Progenitor cell of endocrine pancreas (in vitro differentiated cells): ENCODE results near the gene MAST4. TPM values are rescaled to one million over a fixed set of nuclear protein-coding genes. Genes with fewer than 3 reads are reported as not detected.

ENCODE experiments used
- DNase-seq: peaks from one replicate; pipeline ENCODE4 v3.0.0; 2021; ENCODE audit warnings: low spot score; ENCODE audit not compliant: unreplicated experiment
- H3K27ac Mint-ChIP-seq: 2 replicates; pipeline ENCODE4 v1.8.0; 2021; ENCODE audit warnings: mild to moderate bottlenecking, moderate library complexity, mixed read lengths
- H3K27me3 Mint-ChIP-seq: 2 replicates; pipeline ENCODE4 v1.8.0; 2021; ENCODE audit warnings: mixed read lengths
- H3K36me3 Mint-ChIP-seq: 2 replicates; pipeline ENCODE4 v1.8.0; 2022; ENCODE audit warnings: mixed read lengths; ENCODE audit not compliant: insufficient read depth
- H3K4me1 Mint-ChIP-seq: 2 replicates; pipeline ENCODE4 v1.8.0; 2021; ENCODE audit warnings: low read depth, mixed read lengths
- H3K4me3 Mint-ChIP-seq: 2 replicates; pipeline ENCODE4 v1.8.0; 2021; ENCODE audit warnings: low read depth, mild to moderate bottlenecking, moderate library complexity, mixed read lengths
- H3K9me3 Mint-ChIP-seq: 2 replicates; pipeline ENCODE4 v1.8.0; 2021; ENCODE audit warnings: low read depth, mixed read lengths
- total RNA-seq: library from RNA; stranded (reverse); gene quantifications from 2 replicates; pipeline ENCODE4 v1.2.1, GENCODE V29; 2021
- TF ChIP-seq, protein P1 (sequence below): fragments of 200-600 bp; sonication (generic); IDR thresholded peaks from one replicate; pipeline ENCODE4 v1.5.0; 2021; ENCODE audit warnings: antibody characterized with exemption, mild to moderate bottlenecking; ENCODE audit not compliant: unreplicated experiment

Gene MAST4
- total RNA-seq, 1 donor from 2014 or later: 45.3 TPM

- Mint-ChIP-seq H3K9me3 (no peaks in the 10 kb centered on the region), H3K4me3 (no peak overlapping the region), H3K27me3 (no peaks in the 10 kb centered on the region), H3K36me3 (no peaks in the 10 kb centered on the region), H3K4me1 (peaks cover 21% of the 10 kb centered on the region), H3K27ac (no peak overlapping the region)
- no peak for DNase-seq
- TF ChIP-seq, protein P1, sequence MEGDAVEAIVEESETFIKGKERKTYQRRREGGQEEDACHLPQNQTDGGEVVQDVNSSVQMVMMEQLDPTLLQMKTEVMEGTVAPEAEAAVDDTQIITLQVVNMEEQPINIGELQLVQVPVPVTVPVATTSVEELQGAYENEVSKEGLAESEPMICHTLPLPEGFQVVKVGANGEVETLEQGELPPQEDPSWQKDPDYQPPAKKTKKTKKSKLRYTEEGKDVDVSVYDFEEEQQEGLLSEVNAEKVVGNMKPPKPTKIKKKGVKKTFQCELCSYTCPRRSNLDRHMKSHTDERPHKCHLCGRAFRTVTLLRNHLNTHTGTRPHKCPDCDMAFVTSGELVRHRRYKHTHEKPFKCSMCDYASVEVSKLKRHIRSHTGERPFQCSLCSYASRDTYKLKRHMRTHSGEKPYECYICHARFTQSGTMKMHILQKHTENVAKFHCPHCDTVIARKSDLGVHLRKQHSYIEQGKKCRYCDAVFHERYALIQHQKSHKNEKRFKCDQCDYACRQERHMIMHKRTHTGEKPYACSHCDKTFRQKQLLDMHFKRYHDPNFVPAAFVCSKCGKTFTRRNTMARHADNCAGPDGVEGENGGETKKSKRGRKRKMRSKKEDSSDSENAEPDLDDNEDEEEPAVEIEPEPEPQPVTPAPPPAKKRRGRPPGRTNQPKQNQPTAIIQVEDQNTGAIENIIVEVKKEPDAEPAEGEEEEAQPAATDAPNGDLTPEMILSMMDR: no peak
Measured at GRCh38 chr5:67081261-67081660, 485.1 kb downstream of the MAST4 start.

- DNase-seq: no peak
- H3K27ac Mint-ChIP-seq: no peak overlapping the region
- H3K9me3 Mint-ChIP-seq: no peaks in the 10 kb centered on the region
- no peaks in the 10 kb centered on the region for H3K36me3 Mint-ChIP-seq
- H3K4me1 Mint-ChIP-seq: peaks cover 31% of the 10 kb centered on the region
- no peak overlapping the region for H3K4me3 Mint-ChIP-seq
- no peaks in the 10 kb centered on the region for H3K27me3 Mint-ChIP-seq
- TF ChIP-seq, protein P1: no peak
Measured at GRCh38 chr5:67082941-67083340, 486.7 kb downstream of the MAST4 start.

DNA sequence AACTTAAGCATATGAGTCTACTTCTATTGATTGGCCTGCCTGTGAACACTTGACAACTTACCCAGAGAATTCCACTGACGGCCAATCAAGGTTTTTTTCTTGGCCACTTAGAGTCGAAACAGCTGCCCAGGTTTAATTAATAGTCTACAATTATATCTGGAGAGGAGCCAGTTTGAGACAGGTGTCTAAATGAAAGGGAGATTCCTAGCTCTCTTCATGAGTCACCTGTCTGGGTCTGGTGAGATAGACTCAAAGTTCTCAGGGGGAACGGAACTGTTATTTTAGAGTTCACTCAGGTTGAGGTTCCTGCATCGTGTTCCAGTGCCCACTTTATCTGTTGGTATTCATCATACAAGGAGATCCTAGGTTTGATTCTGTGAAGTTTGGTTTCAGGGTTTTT is 489.4 kb downstream of the MAST4 start:
- no peak overlapping the region for H3K4me3 Mint-ChIP-seq
- H3K9me3 Mint-ChIP-seq: no peaks in the 10 kb centered on the region
- no peak for DNase-seq
- TF ChIP-seq, protein P1: no peak
- no peaks in the 10 kb centered on the region for H3K27me3 Mint-ChIP-seq
- no peak overlapping the region for H3K27ac Mint-ChIP-seq
- H3K36me3 Mint-ChIP-seq: peaks cover under 1% of the 10 kb centered on the region
- peaks cover 34% of the 10 kb centered on the region for H3K4me1 Mint-ChIP-seq

- Mint-ChIP-seq H3K4me1 (peaks cover 35% of the 10 kb centered on the region), H3K9me3 (no peaks in the 10 kb centered on the region)
Measured at GRCh38 chr5:67089200-67089725, 493.1 kb downstream of the MAST4 start.

DNA sequence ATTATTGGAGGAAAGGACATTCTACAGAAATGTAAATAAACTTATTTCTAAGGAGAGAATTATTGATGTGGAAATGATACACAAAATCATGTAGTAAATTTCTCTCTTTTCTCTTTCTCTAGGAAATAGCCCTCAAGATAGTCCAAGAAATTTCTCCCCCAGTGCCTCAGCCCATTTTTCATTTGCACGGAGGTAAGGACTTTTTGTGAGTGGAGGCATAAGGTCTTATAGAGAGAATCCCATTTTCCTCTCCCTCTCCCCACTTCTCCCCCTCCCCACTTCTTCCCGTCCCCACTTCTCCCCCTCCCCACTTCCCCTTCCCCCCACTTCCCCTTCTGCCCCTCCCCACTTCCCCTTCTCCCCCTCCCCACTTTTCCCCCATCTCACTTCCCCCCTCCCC is 493.8 kb downstream of the MAST4 start:
- Mint-ChIP-seq H3K4me3 (no peak overlapping the region), H3K27ac (no peak overlapping the region), H3K36me3 (peaks cover 5% of the 10 kb centered on the region), H3K4me1 (peaks cover 39% of the 10 kb centered on the region), H3K9me3 (no peaks in the 10 kb centered on the region), H3K27me3 (no peaks in the 10 kb centered on the region)
- TF ChIP-seq, protein P1: no peak
- DNase-seq: no peak

More at GRCh38 chr5:67089200-67089725, 493.1 kb downstream of the MAST4 start:
- no peak for DNase-seq
- Mint-ChIP-seq H3K4me3 (no peak overlapping the region), H3K36me3 (peaks cover 5% of the 10 kb centered on the region), H3K27me3 (no peaks in the 10 kb centered on the region), H3K27ac (no peak overlapping the region)
- TF ChIP-seq, protein P1: no peak
